HG02623 (cell line): ENCODE results near the gene SEZ6L.

Source experiments
- ATAC-seq: cut with Tn5 transposase; IDR thresholded peaks from one replicate; pipeline ENCODE4 v1.9.1; 2021; ENCODE audit warnings: moderate library complexity; ENCODE audit not compliant: unreplicated experiment

SEZ6L gene

GRCh38 chr22:26291940-26292666 is 122.8 kb downstream of the SEZ6L start:
- ATAC-seq = no peak

- no peak for ATAC-seq
Measured at GRCh38 chr22:26292667-26292995, 123.4 kb downstream of the SEZ6L start.

- no peak for ATAC-seq
Measured at GRCh38 chr22:26295563-26296126, 126.4 kb downstream of the SEZ6L start.

GRCh38 chr22:26298605-26299310 is 129.5 kb downstream of the SEZ6L start:
- no peak for ATAC-seq

- ATAC-seq = no peak
Measured at GRCh38 chr22:26302726-26303125, 133.5 kb downstream of the SEZ6L start.

GRCh38 chr22:26303475-26303874 is 134.2 kb downstream of the SEZ6L start:
- no peak for ATAC-seq

- ATAC-seq = no peak
Measured at GRCh38 chr22:26304730-26305129, 135.5 kb downstream of the SEZ6L start.

GRCh38 chr22:26308467-26308866 is 139.2 kb downstream of the SEZ6L start:
- ATAC-seq = no peak

- ATAC-seq = no peak
Measured at GRCh38 chr22:26310616-26311015, 141.4 kb downstream of the SEZ6L start.

- no peak for ATAC-seq
Measured at GRCh38 chr22:26313291-26313690, 144.0 kb downstream of the SEZ6L start.

GRCh38 chr22:26314171-26314570 is 144.9 kb downstream of the SEZ6L start:
- no peak for ATAC-seq

- no peak for ATAC-seq
Measured at GRCh38 chr22:26314656-26315055, 145.4 kb downstream of the SEZ6L start.

- ATAC-seq = no peak
Measured at GRCh38 chr22:26316732-26317285, 147.5 kb downstream of the SEZ6L start.

- no peak for ATAC-seq
Measured at GRCh38 chr22:26318975-26319374, 149.7 kb downstream of the SEZ6L start.

- no peak for ATAC-seq
Measured at GRCh38 chr22:26320447-26320846, 151.2 kb downstream of the SEZ6L start.

GRCh38 chr22:26321469-26321913 is 152.2 kb downstream of the SEZ6L start:
- no peak for ATAC-seq

GRCh38 chr22:26322179-26322905 is 153.1 kb downstream of the SEZ6L start:
- no peak for ATAC-seq

- no peak for ATAC-seq
Measured at GRCh38 chr22:26323013-26323412, 153.8 kb downstream of the SEZ6L start.

GRCh38 chr22:26324150-26324549 is 154.9 kb downstream of the SEZ6L start:
- ATAC-seq = no peak

GRCh38 chr22:26325641-26326040 is 156.4 kb downstream of the SEZ6L start:
- no peak for ATAC-seq

GRCh38 chr22:26326803-26327202 is 157.5 kb downstream of the SEZ6L start:
- no peak for ATAC-seq
